Transverse colon (tissue), 4 donors: ENCODE data around the gene POLR3GL.

ENCODE experiments used
- CTCF ChIP-seq, 5 experiments: fragments of 200-600 bp in 3 of 5; fragments of 450-650 bp in 2 of 5; sonication (generic) in 3 of 5; IDR thresholded peaks; 1 replicate in 2 of 5; 2 replicates in 3 of 5; pipeline ENCODE4 v1.5.1; 2016 to 2017; ENCODE audit warnings: antibody characterized with exemption in 5 of 5, inconsistent platforms in 3 of 5, mild to moderate bottlenecking in 2 of 5, moderate library complexity in 1 of 5
- EP300 ChIP-seq: sonication (generic); formaldehyde crosslinking; IDR thresholded peaks from one replicate; pipeline ENCODE4 v1.6.1; 2017; ENCODE audit warnings: antibody characterized with exemption, low read depth
- POLR2A ChIP-seq: fragments of 450-650 bp; IDR thresholded peaks from one replicate; pipeline ENCODE4 v1.6.1; 2016; ENCODE audit warnings: antibody characterized with exemption, mild to moderate bottlenecking, moderate library complexity
- POLR2AphosphoS5 ChIP-seq, 3 donors: sonication (generic); formaldehyde crosslinking; IDR thresholded peaks; one replicate each; pipeline ENCODE4 v1.6.1; 2016; ENCODE audit warnings: antibody characterized with exemption in 3 of 3

GRCh38 chr1:145962157-145963102 is 2.1 kb upstream of the POLR3GL start:
- TF ChIP-seq CTCF (IDR thresholded peaks at IDR 0.05), result no peak
- TF ChIP-seq POLR2A, result no peak
- no peak for TF ChIP-seq POLR2AphosphoS5 (IDR thresholded peaks at IDR 0.05)
- no peak for TF ChIP-seq EP300
